Lower leg skin (tissue), 3 donors: ENCODE measurements around the gene LARP1B.

Experiments
- CTCF ChIP-seq, 3 donors: fragments of 450-650 bp; IDR thresholded peaks; one replicate each; pipeline ENCODE4 v1.5.1; 2016; ENCODE audit warnings: antibody characterized with exemption in 3 of 3, mild to moderate bottlenecking in 3 of 3, moderate library complexity in 2 of 3
- POLR2A ChIP-seq, 2 donors: fragments of 450-650 bp; IDR thresholded peaks; one replicate each; pipeline ENCODE4 v1.6.1; 2016 to 2017; ENCODE audit warnings: antibody characterized with exemption in 2 of 2, mild to moderate bottlenecking in 1 of 2, moderate library complexity in 1 of 2

- TF ChIP-seq CTCF (IDR thresholded peaks at IDR 0.05) (no peak), POLR2A (IDR thresholded peaks at IDR 0.05) (no peak)
Observed at GRCh38 chr4:128227991-128228571, 167.0 kb downstream of the LARP1B start.
